HCT116 (cell line): ENCODE data around the gene C3orf22. TPM values are rescaled to one million over a fixed set of nuclear protein-coding genes. Genes with fewer than 3 reads are reported as not detected.
A peak's percentile ranks its signal among the peaks of the same experiment; 100 is the strongest.

Experiments
- ATAC-seq: fragments of 200-7000 bp; cut with Tn5 transposase; 2 replicates; pipeline ENCODE4 v1.9.1; 2020; ENCODE audit warnings: mild to moderate bottlenecking, moderate library complexity
- BruUV-seq: library from RNA; stranded (reverse); fragments of 400-500 nt; replicated peaks from 2 replicates; lab custom pipeline; 2021; lab: Mats Ljungman, UMichigan
- CTCF ChIA-PET: fragments of 300-600 bp; sonication (Branson Sonifier 250); formaldehyde crosslinking; loops from one replicate; lab custom pipeline; 2021; ENCODE audit warnings: antibody characterized with exemption; lab: Charles Lee
- POLR2A ChIA-PET: fragments of 300-600, 350-600 bp; sonication (Branson Sonifier 250); formaldehyde crosslinking; loops from one replicate; lab custom pipeline; 2021; ENCODE audit warnings: antibody characterized with exemption; lab: Charles Lee
- RAD21 ChIA-PET, 2 experiments: fragments of 300-600 bp; sonication (Branson Sonifier 250); formaldehyde crosslinking; loops; one replicate each; lab custom pipeline; 2023; ENCODE audit warnings: low total read pairs in 2 of 2; ENCODE audit not compliant: uncharacterized antibody in 2 of 2, unreplicated experiment in 2 of 2, low non-redundant PET in 1 of 2; lab: Charles Lee
- DNase-seq: peaks from one replicate; pipeline ENCODE4 v3.0.0-alpha.2; 2010; ENCODE audit warnings: low read depth, low spot score
- H2AFZ ChIP-seq: fragments of 200-600 bp; shearing (Covaris generic), sonication (generic); 2 replicates; pipeline ENCODE4 v1.6.1; 2017; ENCODE audit warnings: low read depth, mixed run types, mixed read lengths, antibody characterized with exemption, low read length; ENCODE audit not compliant: poor library complexity, severe bottlenecking
- H3K27ac ChIP-seq: 2 replicates; pipeline ENCODE4 v1.5.1; 2012; ENCODE audit warnings: low read depth, low read length
- H3K27me3 ChIP-seq: fragments of 200-600 bp; sonication (generic); 2 replicates; pipeline ENCODE4 v1.6.1; 2016; ENCODE audit warnings: mixed run types, low read length, mixed read lengths; ENCODE audit not compliant: insufficient read depth
- H3K36me3 ChIP-seq, 2 experiments: fragments of 200-500 bp in 1 of 2; fragments of 200-600 bp in 1 of 2; sonication (Bioruptor generic) in 1 of 2; sonication (generic) in 1 of 2; 2 replicates each; pipeline versions ENCODE4 v1.5.1 to v1.6.1; 2014 to 2016; ENCODE audit warnings: low read length in 2 of 2, inconsistent platforms in 1 of 2, mixed read lengths in 1 of 2, mixed run types in 1 of 2; ENCODE audit not compliant: insufficient read depth in 2 of 2, control insufficient read depth in 1 of 2
- H3K4me1 ChIP-seq, 2 experiments: fragments of 200-600 bp in 1 of 2; sonication (generic) in 1 of 2; 2 replicates each; pipeline versions ENCODE4 v1.5.1 to v1.6.1; 2012 to 2017; ENCODE audit warnings: low read length in 2 of 2, inconsistent platforms in 1 of 2, mild to moderate bottlenecking in 1 of 2, mixed read lengths in 1 of 2, mixed run types in 1 of 2, moderate library complexity in 1 of 2; ENCODE audit not compliant: insufficient read depth in 2 of 2, control insufficient read depth in 1 of 2
- H3K4me2 ChIP-seq: fragments of 200-600 bp; sonication (generic); 2 replicates; pipeline ENCODE4 v1.6.1; 2017; ENCODE audit warnings: mixed run types, low read length, mixed read lengths
- H3K4me3 ChIP-seq, 2 experiments: fragments of 200-600 bp in 1 of 2; sonication (generic) in 1 of 2; replicated peaks in 1 of 2; 2 replicates each; pipeline ENCODE4 v1.5.1; 2011 to 2016; ENCODE audit warnings: low read length in 2 of 2, control low read depth in 1 of 2, low read depth in 1 of 2, mild to moderate bottlenecking in 1 of 2, mixed read lengths in 1 of 2, mixed run types in 1 of 2
- H3K79me2 ChIP-seq: fragments of 200-600 bp; sonication (generic); 2 replicates; pipeline ENCODE4 v1.6.1; 2017; ENCODE audit warnings: mild to moderate bottlenecking, mixed run types, low read length, moderate library complexity, mixed read lengths; ENCODE audit not compliant: insufficient read depth
- H3K9ac ChIP-seq: fragments of 200-600 bp; sonication (generic); 2 replicates; pipeline ENCODE4 v1.6.1; 2016; ENCODE audit warnings: low read length, mixed read lengths
- H3K9me2 ChIP-seq: fragments of 200-600 bp; sonication (generic), shearing (Covaris generic); 2 replicates; pipeline ENCODE4 v1.6.1; 2017; ENCODE audit warnings: mixed run types, mild to moderate bottlenecking, moderate library complexity; ENCODE audit not compliant: insufficient read depth
- H3K9me3 ChIP-seq, 2 experiments: fragments of 200-500 bp in 1 of 2; fragments of 200-600 bp in 1 of 2; sonication (Bioruptor generic) in 1 of 2; sonication (generic) in 1 of 2; 2 replicates each; pipeline ENCODE4 v1.6.1; 2014 to 2017; ENCODE audit warnings: low read length in 2 of 2, mixed read lengths in 2 of 2, inconsistent platforms in 1 of 2, low read depth in 1 of 2, mild to moderate bottlenecking in 1 of 2, mixed run types in 1 of 2, moderate library complexity in 1 of 2; ENCODE audit not compliant: control insufficient read depth in 1 of 2, insufficient read depth in 1 of 2
- H4K20me1 ChIP-seq: fragments of 200-600 bp; sonication (generic), shearing (Covaris generic); 2 replicates; pipeline ENCODE4 v1.6.1; 2017; ENCODE audit warnings: mixed run types, mild to moderate bottlenecking, moderate library complexity; ENCODE audit not compliant: insufficient read depth
- EGR1 ChIP-seq: IDR thresholded peaks from 2 replicates; pipeline ENCODE4 v1.6.1; 2012; ENCODE audit warnings: low read depth
- EZH2phosphoT487 ChIP-seq: fragments of 200-600 bp; IDR thresholded peaks from 2 replicates; pipeline ENCODE4 v1.6.1; 2018; ENCODE audit warnings: antibody characterized with exemption, borderline replicate concordance
- JUND ChIP-seq: IDR thresholded peaks from 2 replicates; pipeline ENCODE4 v1.6.1; 2012
- RAD21 ChIP-seq: IDR thresholded peaks from 2 replicates; pipeline ENCODE4 v1.6.1; 2012; ENCODE audit warnings: low read depth, mild to moderate bottlenecking
- SIN3A ChIP-seq: IDR thresholded peaks from 2 replicates; pipeline ENCODE4 v1.6.1; 2012; ENCODE audit warnings: low read depth
- SP1 ChIP-seq: IDR thresholded peaks from 2 replicates; pipeline ENCODE4 v1.6.1; 2012; ENCODE audit warnings: low read depth
- SRF ChIP-seq: IDR thresholded peaks from 2 replicates; pipeline ENCODE4 v1.6.1; 2012; ENCODE audit warnings: low read depth
- TCF7L2 ChIP-seq: IDR thresholded peaks from 2 replicates; pipeline ENCODE4 v1.7.0; 2011; ENCODE audit warnings: borderline replicate concordance, inconsistent platforms; ENCODE audit not compliant: insufficient read depth, insufficient read length; ENCODE audit errors: extremely low read depth
- ZNF274 ChIP-seq: fragments of 200-500 bp; sonication (Bioruptor generic); IDR thresholded peaks from 2 replicates; pipeline ENCODE4 v1.6.1; 2014; ENCODE audit warnings: mild to moderate bottlenecking, low read depth, low read length, inconsistent platforms
- intact Hi-C: fragments of 100-400 bp; cut with micrococcal nuclease; formaldehyde crosslinking; loops from 2 replicates; pipeline ENCODE4 v1.10.0; 2022
- total RNA-seq: library from RNA; stranded (reverse); gene quantifications from one replicate; pipeline ENCODE4 v1.2.1, GENCODE V29; 2021; ENCODE audit not compliant: unreplicated experiment
- TF ChIP-seq, protein P1 (sequence below), 3 experiments: fragments of 200-600 bp in 1 of 3; sonication (generic) in 1 of 3; IDR thresholded peaks in 2 of 3; conservative IDR thresholded peaks in 1 of 3; 2 replicates each; pipeline ENCODE4 v1.5.1; 2012 to 2017; ENCODE audit warnings: low read depth in 2 of 3, low read length in 2 of 3, antibody characterized with exemption in 1 of 3, borderline replicate concordance in 1 of 3, control low read depth in 1 of 3, mild to moderate bottlenecking in 1 of 3, mixed read lengths in 1 of 3, mixed run types in 1 of 3, moderate library complexity in 1 of 3; ENCODE audit not compliant: insufficient read depth in 1 of 3
- TF ChIP-seq, protein P2 (sequence below): IDR thresholded peaks from 2 replicates; pipeline ENCODE4 v1.6.1; 2011; ENCODE audit warnings: mild to moderate bottlenecking, low read length, moderate library complexity; ENCODE audit not compliant: insufficient replicate concordance; ENCODE audit errors: extremely low read depth
- TF ChIP-seq, protein P3 (sequence below): IDR thresholded peaks from 2 replicates; pipeline ENCODE4 v1.6.1; 2012; ENCODE audit warnings: low read depth

The C3orf22 gene
- total RNA-seq, 1 experiment from 2014 or later = not detected

DNA sequence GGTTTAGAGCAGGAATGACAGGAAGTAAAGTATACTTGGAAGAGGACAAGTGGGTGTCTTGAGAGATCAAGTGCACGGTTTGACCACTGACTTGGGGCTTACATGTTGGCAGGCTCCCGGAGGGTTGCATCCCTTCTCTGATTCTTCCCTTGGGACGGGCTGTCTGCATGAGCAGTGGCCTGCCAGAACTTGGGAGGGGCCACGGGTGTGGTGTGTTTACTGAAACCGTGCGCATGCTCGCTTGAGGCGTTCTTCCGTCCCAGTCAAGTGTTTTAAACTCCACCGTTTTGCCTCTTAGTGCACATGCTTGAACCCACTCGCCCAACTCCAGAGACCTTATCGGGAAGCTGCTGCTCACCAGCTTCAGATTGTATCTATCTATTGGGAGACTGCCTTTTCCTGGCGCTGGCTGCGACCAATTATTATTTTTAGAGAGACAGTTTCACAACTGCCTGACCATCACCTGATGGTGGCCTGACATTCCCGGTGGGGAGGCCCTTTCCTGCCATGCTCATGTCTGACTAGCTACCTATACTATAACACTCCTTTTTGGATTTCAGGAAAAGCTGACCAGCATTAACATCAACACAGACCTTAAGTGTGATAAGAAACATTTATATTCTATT is 14.9 kb upstream of the C3orf22 start:
- H3K27ac ChIP-seq = no peak overlapping the region
- BruUV-seq = no TSS peak
- POLR2A ChIA-PET = no interaction called here
- TF ChIP-seq TCF7L2 (no peak), EZH2phosphoT487 (no peak), SIN3A (no peak), SP1 (no peak)
- TF ChIP-seq, protein P1, sequence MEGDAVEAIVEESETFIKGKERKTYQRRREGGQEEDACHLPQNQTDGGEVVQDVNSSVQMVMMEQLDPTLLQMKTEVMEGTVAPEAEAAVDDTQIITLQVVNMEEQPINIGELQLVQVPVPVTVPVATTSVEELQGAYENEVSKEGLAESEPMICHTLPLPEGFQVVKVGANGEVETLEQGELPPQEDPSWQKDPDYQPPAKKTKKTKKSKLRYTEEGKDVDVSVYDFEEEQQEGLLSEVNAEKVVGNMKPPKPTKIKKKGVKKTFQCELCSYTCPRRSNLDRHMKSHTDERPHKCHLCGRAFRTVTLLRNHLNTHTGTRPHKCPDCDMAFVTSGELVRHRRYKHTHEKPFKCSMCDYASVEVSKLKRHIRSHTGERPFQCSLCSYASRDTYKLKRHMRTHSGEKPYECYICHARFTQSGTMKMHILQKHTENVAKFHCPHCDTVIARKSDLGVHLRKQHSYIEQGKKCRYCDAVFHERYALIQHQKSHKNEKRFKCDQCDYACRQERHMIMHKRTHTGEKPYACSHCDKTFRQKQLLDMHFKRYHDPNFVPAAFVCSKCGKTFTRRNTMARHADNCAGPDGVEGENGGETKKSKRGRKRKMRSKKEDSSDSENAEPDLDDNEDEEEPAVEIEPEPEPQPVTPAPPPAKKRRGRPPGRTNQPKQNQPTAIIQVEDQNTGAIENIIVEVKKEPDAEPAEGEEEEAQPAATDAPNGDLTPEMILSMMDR (IDR thresholded peaks at IDR 0.05 in 2 of 3, conservative IDR thresholded peaks at IDR 0.05 in 1 of 3; ENCODE audit: borderline replicate concordance in 1 of 3, insufficient read depth in 1 of 3, low read depth in 2 of 3, low read length in 2 of 3) = no peak
- TF ChIP-seq, all 23 proteins: peak for 0
- ATAC-seq (peak; percentile 22; the same call in 1 of the 2 replicates), DNase-seq (no peak)
- no peaks in the 10 kb centered on the region for H4K20me1 ChIP-seq
- ChIA-PET RAD21 (no interaction called here), CTCF (no interaction called here)
- H3K4me1 ChIP-seq = no peaks in the 10 kb centered on the region
- H2AFZ ChIP-seq = no peak overlapping the region
- H3K27me3 ChIP-seq = no peaks in the 10 kb centered on the region
- no peaks in the 10 kb centered on the region for H3K79me2 ChIP-seq
- intact Hi-C loops = no loop called here
- no peak overlapping the region for H3K9ac ChIP-seq
- H3K4me3 ChIP-seq = no peak overlapping the region
- no peak overlapping the region; the same call in 1 of the 2 replicates for H3K4me2 ChIP-seq
- H3K9me3 ChIP-seq = no peaks in the 10 kb centered on the region
- no peaks in the 10 kb centered on the region for H3K36me3 ChIP-seq
- no peaks in the 10 kb centered on the region for H3K9me2 ChIP-seq

DNA sequence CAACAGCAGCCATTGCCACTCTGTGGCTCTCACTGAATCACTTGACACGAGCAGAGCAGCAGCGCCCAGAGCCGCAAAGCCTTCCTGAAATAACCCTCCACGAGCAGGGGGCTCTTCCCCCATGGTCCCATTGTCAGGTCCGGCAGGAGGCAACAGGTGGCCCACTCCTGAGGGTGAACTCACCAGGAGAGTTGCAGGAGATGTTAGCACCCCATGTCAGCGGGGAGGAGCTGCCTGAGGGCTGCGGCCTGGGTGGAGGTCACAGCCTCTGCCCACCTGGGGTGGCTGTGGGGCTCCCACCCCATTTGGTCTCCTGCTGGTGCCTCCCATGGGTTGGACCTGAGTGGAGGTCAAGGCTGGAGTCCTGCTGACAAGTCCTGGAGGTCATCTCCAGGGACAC is 12.3 kb upstream of the C3orf22 start:
- no peaks in the 10 kb centered on the region for H4K20me1 ChIP-seq
- no peak for DNase-seq
- H3K27ac ChIP-seq = no peak overlapping the region
- no peak overlapping the region for H2AFZ ChIP-seq
- ChIA-PET RAD21 (no interaction called here), CTCF (interaction anchor here (1.5 kb wide), 1 partner anchor 48 kb away, joined by 3 read pairs; no protein-coding TSS in a partner anchor), POLR2A (no interaction called here)
- no peak overlapping the region for H3K4me3 ChIP-seq
- no peaks in the 10 kb centered on the region for H3K9me2 ChIP-seq
- H3K9me3 ChIP-seq = no peaks in the 10 kb centered on the region
- no peak for ATAC-seq
- TF ChIP-seq, protein P2, sequence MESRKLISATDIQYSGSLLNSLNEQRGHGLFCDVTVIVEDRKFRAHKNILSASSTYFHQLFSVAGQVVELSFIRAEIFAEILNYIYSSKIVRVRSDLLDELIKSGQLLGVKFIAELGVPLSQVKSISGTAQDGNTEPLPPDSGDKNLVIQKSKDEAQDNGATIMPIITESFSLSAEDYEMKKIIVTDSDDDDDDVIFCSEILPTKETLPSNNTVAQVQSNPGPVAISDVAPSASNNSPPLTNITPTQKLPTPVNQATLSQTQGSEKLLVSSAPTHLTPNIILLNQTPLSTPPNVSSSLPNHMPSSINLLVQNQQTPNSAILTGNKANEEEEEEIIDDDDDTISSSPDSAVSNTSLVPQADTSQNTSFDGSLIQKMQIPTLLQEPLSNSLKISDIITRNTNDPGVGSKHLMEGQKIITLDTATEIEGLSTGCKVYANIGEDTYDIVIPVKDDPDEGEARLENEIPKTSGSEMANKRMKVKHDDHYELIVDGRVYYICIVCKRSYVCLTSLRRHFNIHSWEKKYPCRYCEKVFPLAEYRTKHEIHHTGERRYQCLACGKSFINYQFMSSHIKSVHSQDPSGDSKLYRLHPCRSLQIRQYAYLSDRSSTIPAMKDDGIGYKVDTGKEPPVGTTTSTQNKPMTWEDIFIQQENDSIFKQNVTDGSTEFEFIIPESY = no peak
- no peak for TF ChIP-seq TCF7L2
- no peak for TF ChIP-seq JUND
- no peak for TF ChIP-seq SRF
- TF ChIP-seq RAD21 = no peak
- TF ChIP-seq, protein P3, sequence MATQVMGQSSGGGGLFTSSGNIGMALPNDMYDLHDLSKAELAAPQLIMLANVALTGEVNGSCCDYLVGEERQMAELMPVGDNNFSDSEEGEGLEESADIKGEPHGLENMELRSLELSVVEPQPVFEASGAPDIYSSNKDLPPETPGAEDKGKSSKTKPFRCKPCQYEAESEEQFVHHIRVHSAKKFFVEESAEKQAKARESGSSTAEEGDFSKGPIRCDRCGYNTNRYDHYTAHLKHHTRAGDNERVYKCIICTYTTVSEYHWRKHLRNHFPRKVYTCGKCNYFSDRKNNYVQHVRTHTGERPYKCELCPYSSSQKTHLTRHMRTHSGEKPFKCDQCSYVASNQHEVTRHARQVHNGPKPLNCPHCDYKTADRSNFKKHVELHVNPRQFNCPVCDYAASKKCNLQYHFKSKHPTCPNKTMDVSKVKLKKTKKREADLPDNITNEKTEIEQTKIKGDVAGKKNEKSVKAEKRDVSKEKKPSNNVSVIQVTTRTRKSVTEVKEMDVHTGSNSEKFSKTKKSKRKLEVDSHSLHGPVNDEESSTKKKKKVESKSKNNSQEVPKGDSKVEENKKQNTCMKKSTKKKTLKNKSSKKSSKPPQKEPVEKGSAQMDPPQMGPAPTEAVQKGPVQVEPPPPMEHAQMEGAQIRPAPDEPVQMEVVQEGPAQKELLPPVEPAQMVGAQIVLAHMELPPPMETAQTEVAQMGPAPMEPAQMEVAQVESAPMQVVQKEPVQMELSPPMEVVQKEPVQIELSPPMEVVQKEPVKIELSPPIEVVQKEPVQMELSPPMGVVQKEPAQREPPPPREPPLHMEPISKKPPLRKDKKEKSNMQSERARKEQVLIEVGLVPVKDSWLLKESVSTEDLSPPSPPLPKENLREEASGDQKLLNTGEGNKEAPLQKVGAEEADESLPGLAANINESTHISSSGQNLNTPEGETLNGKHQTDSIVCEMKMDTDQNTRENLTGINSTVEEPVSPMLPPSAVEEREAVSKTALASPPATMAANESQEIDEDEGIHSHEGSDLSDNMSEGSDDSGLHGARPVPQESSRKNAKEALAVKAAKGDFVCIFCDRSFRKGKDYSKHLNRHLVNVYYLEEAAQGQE = no peak
- TF ChIP-seq EGR1 = no peak
- TF ChIP-seq ZNF274 = no peak
- TF ChIP-seq SP1 = no peak
- H3K36me3 ChIP-seq = no peaks in the 10 kb centered on the region
- intact Hi-C loops = no loop called here
- H3K27me3 ChIP-seq = no peaks in the 10 kb centered on the region
- no peaks in the 10 kb centered on the region for H3K79me2 ChIP-seq
- no peaks in the 10 kb centered on the region for H3K4me1 ChIP-seq
- BruUV-seq = no TSS peak
- H3K9ac ChIP-seq = no peak overlapping the region
- no peak overlapping the region for H3K4me2 ChIP-seq
